ENCODE data around the gene STAT5A. TPM values are rescaled to one million over a fixed set of nuclear protein-coding genes. Genes with fewer than 3 reads are reported as not detected.

STAT5A gene
- total RNA-seq = 30.4 and 52.6 TPM in 2 replicates

GRCh38 chr17:42287977-42288802 is at the start of gene STAT5A:
Gene STAT5A, plus strand, starts transcription at chr17:42288498. Its CDS starts 914 bp downstream, at chr17:42289412.

GRCh38 chr17:42276359-42276608 is 12.0 kb upstream of the STAT5A start, which contains the start of gene STAT5B:
Gene STAT5B, minus strand, starts transcription at chr17:42276391. Its CDS starts 44,264 bp downstream, at chr17:42232127.

Other genes with a start within 250 kb of the STAT5A start
- 0.29 and 0.33 TPM in 2 replicates for gene C17orf113, start 237.9 kb upstream of the STAT5A start, total RNA-seq
- gene ZNF385C, start 190.0 kb upstream of the STAT5A start, total RNA-seq = not detected in 2 replicates
- 2.6 and 3.4 TPM in 2 replicates for gene DHX58, start 175.8 kb upstream of the STAT5A start, total RNA-seq
- 15.5 and 16.0 TPM in 2 replicates for gene KAT2A, start 167.1 kb upstream of the STAT5A start, total RNA-seq
- not detected in 2 replicates for gene HSPB9, start 165.7 kb upstream of the STAT5A start, total RNA-seq
- 187 and 210 TPM in 2 replicates for gene RAB5C, start 133.5 kb upstream of the STAT5A start, total RNA-seq
- under 0.01 TPM in 1 of 2 replicates, not detected in the other for gene KCNH4, start 107.4 kb upstream of the STAT5A start, total RNA-seq
- not detected in 2 replicates for gene HCRT, start 103.0 kb upstream of the STAT5A start, total RNA-seq
- 12.4 and 15.0 TPM in 2 replicates for gene GHDC, start 94.0 kb upstream of the STAT5A start, total RNA-seq
- 41.2 and 44.1 TPM in 2 replicates for gene STAT5B, start 12.1 kb upstream of the STAT5A start, total RNA-seq
- gene STAT3, start 99.9 kb downstream of the STAT5A start, total RNA-seq = 159 and 175 TPM in 2 replicates
- 1,287 and 1,296 TPM in 2 replicates for gene CAVIN1, start 134.8 kb downstream of the STAT5A start, total RNA-seq
- 31.7 and 32.6 TPM in 2 replicates for gene ATP6V0A1, start 170.4 kb downstream of the STAT5A start, total RNA-seq
- gene NAGLU, start 247.7 kb downstream of the STAT5A start, total RNA-seq = 29.7 and 31.0 TPM in 2 replicates